Measurements from ENCODE around the gene DCK.
A peak's percentile ranks its signal among the peaks of the same experiment; 100 is the strongest.
"Not testable (repeated sequence)": the region's sequence is repeated elsewhere in the genome, so short reads cannot be mapped to it uniquely, and the experiment has no call there.

The DCK gene

GRCh38 chr4:70993181-70994068 is at the start of gene DCK:
TSS of gene DCK (plus strand) at chr4:70993649. CDS start at chr4:70993836, 187 bp downstream.
- peak; percentile 97 for DNase-seq (ENCODE audit: low spot score)

GRCh38 chr4:70945046-70945445 is 48.4 kb upstream of the DCK start:
- DNase-seq (ENCODE audit: low spot score), result no peak

GRCh38 chr4:70945452-70946055 is 47.9 kb upstream of the DCK start:
- no peak for DNase-seq (ENCODE audit: low spot score)

- no peak for DNase-seq (ENCODE audit: low spot score)
Measured at GRCh38 chr4:70946939-70947338, 46.5 kb upstream of the DCK start.

- DNase-seq (ENCODE audit: low spot score), result peak; percentile 21
Measured at GRCh38 chr4:70948665-70949260, 44.7 kb upstream of the DCK start.

- DNase-seq (ENCODE audit: low spot score), result no peak
Measured at GRCh38 chr4:70954032-70954431, 39.4 kb upstream of the DCK start.

- no peak for DNase-seq (ENCODE audit: low spot score)
Measured at GRCh38 chr4:70956549-70957210, 36.8 kb upstream of the DCK start.

- no peak for DNase-seq (ENCODE audit: low spot score)
Measured at GRCh38 chr4:70958681-70959080, 34.8 kb upstream of the DCK start.

- DNase-seq (ENCODE audit: low spot score), result no peak
Measured at GRCh38 chr4:70969076-70969475, 24.4 kb upstream of the DCK start.

GRCh38 chr4:70976252-70976651 is 17.2 kb upstream of the DCK start:
- DNase-seq (ENCODE audit: low spot score), result no peak

- no peak for DNase-seq (ENCODE audit: low spot score)
Measured at GRCh38 chr4:70979445-70980008, 13.9 kb upstream of the DCK start.

GRCh38 chr4:70980196-70980595 is 13.3 kb upstream of the DCK start:
- DNase-seq (ENCODE audit: low spot score), result no peak

GRCh38 chr4:70984106-70984505 is 9.3 kb upstream of the DCK start:
- no peak for DNase-seq (ENCODE audit: low spot score)

GRCh38 chr4:70984589-70984988 is 8.9 kb upstream of the DCK start:
- no peak for DNase-seq (ENCODE audit: low spot score)

- no peak for DNase-seq (ENCODE audit: low spot score)
Measured at GRCh38 chr4:70991596-70991995, 1.9 kb upstream of the DCK start.

- DNase-seq (ENCODE audit: low spot score), result no peak
Measured at GRCh38 chr4:70992391-70992881, 1.0 kb upstream of the DCK start.

GRCh38 chr4:70994069-70994366 is 569 bp downstream of the DCK start:
- no peak for DNase-seq (ENCODE audit: low spot score)

GRCh38 chr4:70994387-70995099 is 1.1 kb downstream of the DCK start:
- DNase-seq (ENCODE audit: low spot score), result no peak

GRCh38 chr4:70996018-70996360 is 2.5 kb downstream of the DCK start:
- no peak for DNase-seq (ENCODE audit: low spot score)

GRCh38 chr4:70997036-70997435 is 3.6 kb downstream of the DCK start:
- DNase-seq (ENCODE audit: low spot score), result no peak

- no peak for DNase-seq (ENCODE audit: low spot score)
Measured at GRCh38 chr4:70997546-70997945, 4.1 kb downstream of the DCK start.

GRCh38 chr4:70999639-71000038 is 6.2 kb downstream of the DCK start:
- DNase-seq (ENCODE audit: low spot score), result not testable (repeated sequence)
